ENCODE results near the gene ATP10D. TPM values are rescaled to one million over a fixed set of nuclear protein-coding genes. Genes with fewer than 3 reads are reported as not detected.
"Not testable (repeated sequence)": the region's sequence is repeated elsewhere in the genome, so short reads cannot be mapped to it uniquely, and the experiment has no call there.

ATP10D gene
- total and polyA plus RNA-seq, 7 donors = 1.1 to 6.1 (median 2.1) TPM

GRCh38 chr4:47538111-47538824 lies 53.2 kb downstream of the ATP10D start:
- peaks cover 0 to 17% of the 10 kb centered on the region in 2 donors for H3K36me3 ChIP-seq (ENCODE audit: insufficient read depth in 1 of 2, low read depth in 1 of 2)

GRCh38 chr4:47538825-47539154 lies 53.7 kb downstream of the ATP10D start:
- Histone ChIP-seq H3K27me3 (ENCODE audit: insufficient read depth in 3 of 3, low read length in 2 of 3) (no peaks in the 10 kb centered on the region), H3K36me3 (ENCODE audit: insufficient read depth in 1 of 2, low read depth in 1 of 2) (peaks cover 0 to 16% of the 10 kb centered on the region in 2 donors), H3K27ac (no peak overlapping the region), H3K4me3 (no peak overlapping the region), H3K4me1 (no peaks in the 10 kb centered on the region), H3K9me3 (no peaks in the 10 kb centered on the region)
- 80 to 84% (median 81%) methylated on average over 2 of the region's 2 CpGs for WGBS, 3 donors
- no peak for TF ChIP-seq CTCF (IDR thresholded peaks at IDR 0.05)
- ATAC-seq = no peak
- intact Hi-C loops (cut with DNase I) = no loop called here
- DNase-seq = no peak

More at GRCh38 chr4:47538111-47538824, 53.2 kb downstream of the ATP10D start:
- DNase-seq (no peak), ATAC-seq (no peak)
- H3K27me3 ChIP-seq (ENCODE audit: insufficient read depth in 3 of 3, low read length in 2 of 3) = no peaks in the 10 kb centered on the region
- H3K9me3 ChIP-seq = no peaks in the 10 kb centered on the region
- no peak overlapping the region for H3K27ac ChIP-seq
- intact Hi-C loops (cut with DNase I) = no loop called here
- 87 to 94% (median 90%) methylated on average over 3 of the region's 3 CpGs for WGBS, 3 donors
- no peaks in the 10 kb centered on the region for H3K4me1 ChIP-seq
- H3K4me3 ChIP-seq = no peak overlapping the region
- no peak for TF ChIP-seq CTCF (IDR thresholded peaks at IDR 0.05)

GRCh38 chr4:47542640-47543039 lies 57.6 kb downstream of the ATP10D start:
- H3K27me3 ChIP-seq (ENCODE audit: insufficient read depth in 3 of 3, low read length in 2 of 3); H3K36me3 ChIP-seq (ENCODE audit: insufficient read depth in 1 of 2, low read depth in 1 of 2); ATAC-seq; H3K4me3 ChIP-seq; DNase-seq; intact Hi-C loops (cut with DNase I); H3K9me3 ChIP-seq; H3K27ac ChIP-seq; H3K4me1 ChIP-seq: not testable (repeated sequence)
- WGBS, 3 donors = 82 to 95% (median 87%) methylated on average over 4 of the region's 5 CpGs

- no peak for ATAC-seq
- H3K27me3 ChIP-seq (ENCODE audit: insufficient read depth in 3 of 3, low read length in 2 of 3) = no peaks in the 10 kb centered on the region
- no peak for TF ChIP-seq CTCF (IDR thresholded peaks at IDR 0.05)
- DNase-seq = no peak
- WGBS, 3 donors = 42 to 64% (median 46%) methylated on average over 2 of the region's 2 CpGs
- H3K4me1 ChIP-seq = no peaks in the 10 kb centered on the region
- H3K9me3 ChIP-seq = no peaks in the 10 kb centered on the region
- intact Hi-C loops (cut with DNase I) = no loop called here
- no peak overlapping the region for H3K27ac ChIP-seq
- H3K4me3 ChIP-seq = no peak overlapping the region
- H3K36me3 ChIP-seq (ENCODE audit: insufficient read depth in 1 of 2, low read depth in 1 of 2) = peaks cover 5 to 7% of the 10 kb centered on the region in 2 donors
Measured at GRCh38 chr4:47543331-47543730, 58.3 kb downstream of the ATP10D start.

GRCh38 chr4:47550357-47550756 lies 65.3 kb downstream of the ATP10D start:
- H3K9me3 ChIP-seq; H3K4me3 ChIP-seq; H3K27me3 ChIP-seq (ENCODE audit: insufficient read depth in 3 of 3, low read length in 2 of 3); DNase-seq; ATAC-seq; H3K4me1 ChIP-seq; H3K27ac ChIP-seq; intact Hi-C loops (cut with DNase I): not testable (repeated sequence)
- H3K36me3 ChIP-seq (ENCODE audit: insufficient read depth in 1 of 2, low read depth in 1 of 2) = peaks cover 7 to 18% of the 10 kb centered on the region in 2 donors
- 92 to 98% (median 94%) methylated on average over 7 of the region's 7 CpGs for WGBS, 3 donors

Data from psoas muscle (tissue), 8 donors.